Measurements from ENCODE around the gene CIRBP.

- TF ChIP-seq CTCF (IDR thresholded peaks at IDR 0.05 in 2 of 3, conservative IDR thresholded peaks at IDR 0.05 in 1 of 3; ENCODE audit: insufficient read depth in 2 of 3, low read depth in 1 of 3, low read length in 3 of 3), result no peak
- TF ChIP-seq NONO (IDR thresholded peaks at IDR 0.05; ENCODE audit: low read depth in 2 of 2, low read length in 1 of 2), result no peak
- no peak for TF ChIP-seq RAD21 (CRISPR knock-in tag; conservative IDR thresholded peaks at IDR 0.05 in 1 of 2, IDR thresholded peaks at IDR 0.05 in 1 of 2)
- no peak for TF ChIP-seq EZH2 (IDR thresholded peaks at IDR 0.05; ENCODE audit: borderline replicate concordance, low read depth, low read length)
- TF ChIP-seq ZBTB12 (CRISPR knock-in tag; IDR thresholded peaks at IDR 0.05), result no peak
- TF ChIP-seq GATA2 (CRISPR knock-in tag; IDR thresholded peaks at IDR 0.05), result no peak
- TF ChIP-seq ETV1 (tag; conservative IDR thresholded peaks at IDR 0.05; ENCODE audit: low read depth), result no peak
- TF ChIP-seq ZNF561 (CRISPR knock-in tag; conservative IDR thresholded peaks at IDR 0.05), result no peak
- no peak for TF ChIP-seq DIDO1 (tag; IDR thresholded peaks at IDR 0.05; ENCODE audit: low read depth)
- TF ChIP-seq CEBPZ (IDR thresholded peaks at IDR 0.05; ENCODE audit: borderline replicate concordance, low read depth, low read length), result no peak
- TF ChIP-seq MYBL2 (IDR thresholded peaks at IDR 0.05; ENCODE audit: low read depth), result no peak
- TF ChIP-seq MYBL2 (CRISPR knock-in tag; IDR thresholded peaks at IDR 0.05; ENCODE audit: borderline replicate concordance), result no peak
- TF ChIP-seq MYC (IDR thresholded peaks at IDR 0.05; ENCODE audit: low read depth, low read length), result no peak
- TF ChIP-seq MYC (CRISPR knock-in tag; IDR thresholded peaks at IDR 0.05; ENCODE audit: borderline replicate concordance, low read depth), result no peak
- TF ChIP-seq MTA3 (IDR thresholded peaks at IDR 0.05; ENCODE audit: borderline replicate concordance), result no peak
Observed at GRCh38 chr19:1261798-1262622, 7.1 kb upstream of the CIRBP start.

Measured in K562 (cell line).